Body of pancreas (tissue), 4 donors: ENCODE measurements around the gene QRICH2. TPM values are rescaled to one million over a fixed set of nuclear protein-coding genes. Genes with fewer than 3 reads are reported as not detected.

Experiments used
- ATAC-seq: fragments of 150-250 bp; one replicate; pipeline ENCODE4 v1.9.1; 2016
- DNase-seq, 4 donors: peaks; one replicate each; pipeline ENCODE4 v3.0.0-alpha.2; 2019
- H3K27ac ChIP-seq, 4 donors: fragments of 200-600 bp; sonication (generic); 1 replicate in 3 of 4; 2 replicates in 1 of 4; pipeline versions ENCODE4 v1.5.1 to v1.6.1; 2016 to 2019; ENCODE audit warnings: mild to moderate bottlenecking in 1 of 4, mixed read lengths in 1 of 4, moderate library complexity in 1 of 4
- H3K27me3 ChIP-seq, 2 donors: fragments of 200-600 bp; sonication (generic); one replicate each; pipeline ENCODE4 v1.6.0; 2016; ENCODE audit warnings: mild to moderate bottlenecking in 1 of 2
- H3K36me3 ChIP-seq, 2 donors: fragments of 200-600 bp; sonication (generic); replicated peaks in 1 of 2; 2 replicates each; pipeline ENCODE4 v1.5.1; 2016; ENCODE audit warnings: low read depth in 2 of 2; ENCODE audit not compliant: insufficient read depth in 1 of 2
- H3K4me1 ChIP-seq: fragments of 200-600 bp; sonication (generic); one replicate; pipeline ENCODE4 v1.6.0; 2016
- H3K4me3 ChIP-seq, 2 donors: fragments of 200-600 bp; sonication (generic); 1 replicate in 1 of 2; 2 replicates in 1 of 2; pipeline ENCODE4 v1.5.1; 2016 to 2019
- H3K9me3 ChIP-seq, 3 donors: fragments of 200-600 bp; sonication (generic); 1 replicate in 2 of 3; 2 replicates in 1 of 3; pipeline ENCODE4 v1.5.1; 2016
- POLR2A ChIP-seq, 3 donors: fragments of 450-650 bp; IDR thresholded peaks; one replicate each; pipeline ENCODE4 v1.6.1; 2016; ENCODE audit warnings: antibody characterized with exemption in 3 of 3, mild to moderate bottlenecking in 2 of 3
- WGBS, 2 donors: methylation state at CpG; one replicate each; pipeline ENCODE4 v1.1.5; 2017; 5-methylcytosine and 5-hydroxymethylcytosine counted together
- intact Hi-C: fragments of 100-400 bp; cut with DNase I; formaldehyde crosslinking; loops from one replicate; pipeline ENCODE4 v1.15.1; 2023
- total RNA-seq, 2 donors: library from RNA; depleted of rRNA; stranded (reverse); fragments of >200 nt; gene quantifications; one replicate each; pipeline ENCODE4 v1.1.0, GENCODE V29; 2016
- TF ChIP-seq, protein P1 (sequence below), 7 experiments: fragments of 450-650 bp in 4 of 7; fragments of 200-600 bp in 3 of 7; sonication (generic) in 3 of 7; IDR thresholded peaks; one replicate each; pipeline ENCODE4 v1.5.1; 2016 to 2019; ENCODE audit warnings: antibody characterized with exemption in 7 of 7

QRICH2 gene
- total RNA-seq, 2 donors from 2014 or later = 0.66 to 1.6 TPM

GRCh38 chr17:76331083-76331482 lies 23.0 kb upstream of the QRICH2 start:
- ATAC-seq (no peak), DNase-seq (no peak)
- peaks cover 3% of the 10 kb centered on the region for H3K4me1 ChIP-seq
- H3K4me3 ChIP-seq = no peak overlapping the region
- H3K27ac ChIP-seq = no peak overlapping the region
- H3K27me3 ChIP-seq = no peaks in the 10 kb centered on the region
- H3K36me3 ChIP-seq = peaks cover 0 to 10% of the 10 kb centered on the region in 2 donors
- TF ChIP-seq, protein P1, sequence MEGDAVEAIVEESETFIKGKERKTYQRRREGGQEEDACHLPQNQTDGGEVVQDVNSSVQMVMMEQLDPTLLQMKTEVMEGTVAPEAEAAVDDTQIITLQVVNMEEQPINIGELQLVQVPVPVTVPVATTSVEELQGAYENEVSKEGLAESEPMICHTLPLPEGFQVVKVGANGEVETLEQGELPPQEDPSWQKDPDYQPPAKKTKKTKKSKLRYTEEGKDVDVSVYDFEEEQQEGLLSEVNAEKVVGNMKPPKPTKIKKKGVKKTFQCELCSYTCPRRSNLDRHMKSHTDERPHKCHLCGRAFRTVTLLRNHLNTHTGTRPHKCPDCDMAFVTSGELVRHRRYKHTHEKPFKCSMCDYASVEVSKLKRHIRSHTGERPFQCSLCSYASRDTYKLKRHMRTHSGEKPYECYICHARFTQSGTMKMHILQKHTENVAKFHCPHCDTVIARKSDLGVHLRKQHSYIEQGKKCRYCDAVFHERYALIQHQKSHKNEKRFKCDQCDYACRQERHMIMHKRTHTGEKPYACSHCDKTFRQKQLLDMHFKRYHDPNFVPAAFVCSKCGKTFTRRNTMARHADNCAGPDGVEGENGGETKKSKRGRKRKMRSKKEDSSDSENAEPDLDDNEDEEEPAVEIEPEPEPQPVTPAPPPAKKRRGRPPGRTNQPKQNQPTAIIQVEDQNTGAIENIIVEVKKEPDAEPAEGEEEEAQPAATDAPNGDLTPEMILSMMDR (IDR thresholded peaks at IDR 0.05) = no peak
- no peak for TF ChIP-seq POLR2A (IDR thresholded peaks at IDR 0.05)
- H3K9me3 ChIP-seq = no peaks in the 10 kb centered on the region
- intact Hi-C loops = no loop called here
- 62 to 68% methylated on average over 2 of the region's 2 CpGs for WGBS, 2 donors

DNA sequence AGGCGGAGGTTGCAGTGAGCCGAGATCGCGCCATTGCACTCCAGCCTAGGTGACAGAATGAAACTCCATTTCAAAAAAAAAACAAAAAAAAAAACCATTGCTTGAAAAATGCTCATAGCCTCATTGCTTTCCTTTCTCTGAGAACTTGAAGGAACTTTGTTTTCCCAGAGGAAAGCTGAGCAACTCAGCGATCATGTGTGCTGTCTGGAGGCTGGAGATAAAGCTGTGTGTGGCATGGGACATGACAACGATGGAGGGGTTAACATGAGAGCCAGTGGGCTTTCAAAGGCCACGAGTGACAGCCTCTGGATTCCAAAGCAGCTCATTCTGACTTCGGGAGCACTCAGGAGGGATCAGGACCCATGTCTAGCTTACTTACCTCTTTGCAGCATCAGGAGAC lies 21.6 kb upstream of the QRICH2 start:
- H3K27ac ChIP-seq = no peak overlapping the region
- intact Hi-C loops = no loop called here
- no peak for DNase-seq
- H3K27me3 ChIP-seq = no peaks in the 10 kb centered on the region
- no peaks in the 10 kb centered on the region for H3K9me3 ChIP-seq
- WGBS, 2 donors = 85 to 90% methylated on average over 8 of the region's 8 CpGs
- peaks cover 3% of the 10 kb centered on the region for H3K4me1 ChIP-seq
- peaks cover 0 to 10% of the 10 kb centered on the region in 2 donors for H3K36me3 ChIP-seq
- no peak for TF ChIP-seq POLR2A (IDR thresholded peaks at IDR 0.05)
- TF ChIP-seq, protein P1 (IDR thresholded peaks at IDR 0.05) = no peak
- no peak for ATAC-seq
- no peak overlapping the region for H3K4me3 ChIP-seq

DNA sequence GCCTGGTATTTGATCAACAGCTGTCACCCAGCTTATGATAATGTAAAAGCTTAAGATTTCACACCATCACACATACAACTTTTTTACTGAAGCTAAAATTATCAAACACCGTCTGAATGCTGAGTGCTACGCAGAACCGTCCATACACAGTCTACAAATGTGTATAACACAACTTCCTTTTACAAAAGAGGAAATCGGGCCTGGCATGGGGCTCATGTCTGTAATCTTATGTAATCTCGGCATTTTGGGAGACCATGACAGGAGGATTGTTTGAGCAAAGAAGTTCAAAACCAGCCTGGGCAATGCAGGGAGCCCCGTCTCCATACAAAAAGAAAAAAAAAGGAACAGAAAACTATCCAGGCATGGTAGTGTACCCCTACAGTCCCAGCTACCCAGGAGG lies 19.6 kb upstream of the QRICH2 start:
- no peaks in the 10 kb centered on the region for H3K9me3 ChIP-seq
- peaks cover 3% of the 10 kb centered on the region for H3K4me1 ChIP-seq
- no peak for TF ChIP-seq POLR2A (IDR thresholded peaks at IDR 0.05)
- TF ChIP-seq, protein P1 (IDR thresholded peaks at IDR 0.05) = no peak
- peak overlapping the region in 1 of 4 donors; percentile 4 for H3K27ac ChIP-seq
- no peak for ATAC-seq
- H3K4me3 ChIP-seq = no peak overlapping the region
- H3K27me3 ChIP-seq = no peaks in the 10 kb centered on the region
- WGBS, 2 donors = 64 to 92% methylated on average over 6 of the region's 6 CpGs
- H3K36me3 ChIP-seq = peaks cover 0 to 11% of the 10 kb centered on the region in 2 donors
- peak in 1 of 4 donors; percentile 30 for DNase-seq
- intact Hi-C loops = no loop called here

- H3K27me3 ChIP-seq = no peaks in the 10 kb centered on the region
- TF ChIP-seq, protein P1 (IDR thresholded peaks at IDR 0.05) = no peak
- TF ChIP-seq POLR2A (IDR thresholded peaks at IDR 0.05) = no peak
- no peaks in the 10 kb centered on the region for H3K4me1 ChIP-seq
- DNase-seq = no peak
- intact Hi-C loops = no loop called here
- WGBS, 2 donors = 35 to 38% methylated on average over 1 of the region's 1 CpG
- H3K9me3 ChIP-seq = no peaks in the 10 kb centered on the region
- H3K4me3 ChIP-seq = no peak overlapping the region
- H3K36me3 ChIP-seq = peaks cover 0 to 11% of the 10 kb centered on the region in 2 donors
- H3K27ac ChIP-seq = no peak overlapping the region
- no peak for ATAC-seq
Measured at GRCh38 chr17:76326306-76326705, 18.2 kb upstream of the QRICH2 start.

GRCh38 chr17:76318586-76318985 lies 10.5 kb upstream of the QRICH2 start:
- ATAC-seq (no peak), DNase-seq (no peak)
- H3K27me3 ChIP-seq = no peaks in the 10 kb centered on the region
- H3K4me1 ChIP-seq = no peaks in the 10 kb centered on the region
- no peaks in the 10 kb centered on the region for H3K9me3 ChIP-seq
- H3K36me3 ChIP-seq = peaks cover 0 to 7% of the 10 kb centered on the region in 2 donors
- TF ChIP-seq, protein P1 (IDR thresholded peaks at IDR 0.05) = no peak
- no peak for TF ChIP-seq POLR2A (IDR thresholded peaks at IDR 0.05)
- intact Hi-C loops = no loop called here
- no peak overlapping the region for H3K27ac ChIP-seq
- no peak overlapping the region for H3K4me3 ChIP-seq
- 93% methylated on average over 3 of the region's 3 CpGs for WGBS, 2 donors
